WERI-Rb-1 (cell line): ENCODE data around the gene TSGA10.

Source experiments
- DNase-seq: peaks from one replicate; pipeline ENCODE4 v3.0.0-alpha.2; 2020
- H3K27ac ChIP-seq: fragments of 250-450 bp; sonication (Bioruptor Pico); 2 replicates; pipeline ENCODE4 v1.5.1; 2020; ENCODE audit warnings: mild to moderate bottlenecking, moderate library complexity
- H3K27me3 ChIP-seq: fragments of 250-450 bp; sonication (Bioruptor Pico); 2 replicates; pipeline ENCODE4 v1.5.1; 2021; ENCODE audit warnings: mild to moderate bottlenecking, low read depth, moderate library complexity; ENCODE audit not compliant: insufficient read depth, severe bottlenecking
- H3K36me3 ChIP-seq: fragments of 250-450 bp; sonication (Bioruptor Pico); 2 replicates; pipeline ENCODE4 v1.5.1; 2020; ENCODE audit warnings: mild to moderate bottlenecking, moderate library complexity
- H3K4me3 ChIP-seq: 2 replicates; pipeline ENCODE4 v1.5.1; 2011; ENCODE audit warnings: low read depth, mild to moderate bottlenecking, control low read depth, low read length
- H3K9me3 ChIP-seq: fragments of 250-450 bp; sonication (Bioruptor Pico); 2 replicates; pipeline ENCODE4 v1.5.1; 2021; ENCODE audit warnings: mild to moderate bottlenecking, moderate library complexity; ENCODE audit not compliant: severe bottlenecking
- CTCF ChIP-seq: IDR thresholded peaks from 2 replicates; pipeline ENCODE4 v1.5.1; 2011; ENCODE audit warnings: low read depth, mild to moderate bottlenecking, control low read depth, inconsistent platforms, low read length

TSGA10 gene

GRCh38 chr2:99035920-99036319 is 118.8 kb downstream of the TSGA10 start:
- Histone ChIP-seq H3K27me3 (no peaks in the 10 kb centered on the region), H3K36me3 (no peaks in the 10 kb centered on the region), H3K4me3 (no peak overlapping the region), H3K27ac (no peak overlapping the region), H3K9me3 (peaks cover 2% of the 10 kb centered on the region)
- no peak for DNase-seq
- TF ChIP-seq CTCF = no peak

- no peak for DNase-seq
- Histone ChIP-seq H3K36me3 (no peaks in the 10 kb centered on the region), H3K27me3 (no peaks in the 10 kb centered on the region), H3K4me3 (no peak overlapping the region), H3K9me3 (no peaks in the 10 kb centered on the region), H3K27ac (no peak overlapping the region)
- no peak for TF ChIP-seq CTCF
These were observed 122.0 kb downstream of the TSGA10 start for GRCh38 chr2:99032786-99033185.

GRCh38 chr2:99032001-99032400 is 122.7 kb downstream of the TSGA10 start:
- no peak for DNase-seq
- Histone ChIP-seq H3K27ac (no peak overlapping the region), H3K4me3 (no peak overlapping the region), H3K36me3 (no peaks in the 10 kb centered on the region), H3K9me3 (no peaks in the 10 kb centered on the region), H3K27me3 (no peaks in the 10 kb centered on the region)
- TF ChIP-seq CTCF = no peak

- no peaks in the 10 kb centered on the region for H3K27me3 ChIP-seq
- no peak for DNase-seq
- no peaks in the 10 kb centered on the region for H3K36me3 ChIP-seq
- no peak overlapping the region for H3K4me3 ChIP-seq
- no peak overlapping the region for H3K27ac ChIP-seq
- TF ChIP-seq CTCF = no peak
- no peaks in the 10 kb centered on the region for H3K9me3 ChIP-seq
These were observed 123.3 kb downstream of the TSGA10 start for GRCh38 chr2:99031481-99031880.

- Histone ChIP-seq H3K9me3 (no peaks in the 10 kb centered on the region), H3K27ac (no peak overlapping the region), H3K36me3 (no peaks in the 10 kb centered on the region), H3K4me3 (no peak overlapping the region), H3K27me3 (no peaks in the 10 kb centered on the region)
- DNase-seq = no peak
- no peak for TF ChIP-seq CTCF
These were observed 126.2 kb downstream of the TSGA10 start for GRCh38 chr2:99028558-99028957.

GRCh38 chr2:99027856-99028255 is 126.9 kb downstream of the TSGA10 start:
- H3K4me3 ChIP-seq = no peak overlapping the region
- H3K27ac ChIP-seq = no peak overlapping the region
- H3K9me3 ChIP-seq = no peaks in the 10 kb centered on the region
- no peak for TF ChIP-seq CTCF
- H3K36me3 ChIP-seq = no peaks in the 10 kb centered on the region
- no peaks in the 10 kb centered on the region for H3K27me3 ChIP-seq
- no peak for DNase-seq
